IPS-18c (cell line): ENCODE data around the gene KIFBP.

Experiments used
- H3K4me3 ChIP-seq: 2 replicates; pipeline ENCODE4 v1.7.0; 2013; ENCODE audit warnings: low read depth, mild to moderate bottlenecking, low read length, moderate library complexity; ENCODE audit not compliant: insufficient read depth
- H3K9me3 ChIP-seq: one replicate; pipeline ENCODE4 v1.6.1; 2013; ENCODE audit warnings: mild to moderate bottlenecking, low read length, moderate library complexity; ENCODE audit not compliant: control insufficient read depth, insufficient read depth

The KIFBP gene

DNA sequence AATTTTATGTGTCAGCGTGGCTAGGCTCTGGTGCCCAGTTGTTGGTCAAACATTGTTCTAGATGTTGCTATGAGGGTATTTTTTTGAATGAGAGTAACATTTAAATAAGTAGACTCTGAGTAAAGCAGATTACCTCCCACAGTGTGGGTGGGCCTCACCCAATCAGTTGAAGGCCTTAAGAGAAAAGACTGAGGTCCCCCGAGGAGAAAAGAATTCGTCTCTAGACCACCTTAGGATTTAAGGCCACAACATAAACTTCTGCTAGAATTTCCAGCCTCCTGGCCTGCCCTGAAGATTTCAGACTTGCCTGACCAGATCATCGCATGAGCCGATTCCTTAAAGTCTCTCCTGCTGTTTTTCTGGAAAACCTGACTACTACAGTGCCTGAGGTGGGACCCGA, 54.2 kb downstream of the KIFBP start:
- Histone ChIP-seq H3K4me3 (no peak overlapping the region), H3K9me3 (no peaks in the 10 kb centered on the region)

DNA sequence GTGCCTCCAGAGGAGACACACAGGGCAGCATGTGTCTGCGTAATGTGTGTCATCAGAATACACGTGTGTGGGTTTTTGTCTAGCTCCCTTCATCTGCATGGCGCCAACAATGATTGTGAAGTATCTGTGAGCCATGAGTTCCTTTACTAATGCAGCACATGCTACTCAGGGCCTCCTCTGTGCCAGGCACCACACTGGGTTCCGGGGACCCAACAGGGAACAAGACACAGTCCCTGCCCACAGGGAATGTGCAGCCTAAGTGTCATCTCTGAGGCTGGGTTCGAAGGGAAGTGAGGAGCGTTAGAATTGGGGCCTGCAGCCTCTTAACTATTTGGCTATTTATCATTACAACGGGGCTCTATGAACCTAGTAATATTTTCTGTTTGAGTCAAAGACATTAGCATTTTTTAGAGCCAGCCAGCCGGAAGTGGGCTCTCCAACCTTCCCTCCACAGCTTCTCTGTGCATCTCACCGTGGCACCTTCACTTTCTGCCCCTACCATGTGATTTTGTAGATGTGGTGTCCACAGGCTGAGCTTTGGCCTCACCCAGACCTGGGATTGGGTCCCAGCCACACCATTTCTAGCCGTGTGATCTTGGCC, 55.4 kb downstream of the KIFBP start:
- Histone ChIP-seq H3K4me3 (no peak overlapping the region), H3K9me3 (no peaks in the 10 kb centered on the region)

DNA sequence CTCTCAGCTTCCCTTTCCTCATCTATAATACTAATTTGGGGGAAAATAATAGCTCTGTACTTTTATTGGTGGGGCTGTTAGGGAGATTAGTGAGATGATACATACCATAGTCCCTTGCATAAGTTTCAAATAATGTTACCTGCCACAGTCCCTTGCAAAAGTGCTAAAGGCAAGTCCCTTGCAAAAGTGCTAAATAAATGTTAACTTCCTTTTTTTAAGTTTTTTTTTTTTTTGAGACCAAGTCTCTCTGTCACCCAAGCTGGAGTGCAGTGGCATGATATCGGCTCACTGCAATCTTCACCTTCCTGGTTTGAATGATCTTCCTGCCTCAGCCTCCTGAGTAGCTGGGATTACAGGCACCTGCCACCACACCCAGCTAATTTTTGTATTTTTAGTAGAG, 55.9 kb downstream of the KIFBP start:
- no peaks in the 10 kb centered on the region for H3K9me3 ChIP-seq
- H3K4me3 ChIP-seq = no peak overlapping the region

DNA sequence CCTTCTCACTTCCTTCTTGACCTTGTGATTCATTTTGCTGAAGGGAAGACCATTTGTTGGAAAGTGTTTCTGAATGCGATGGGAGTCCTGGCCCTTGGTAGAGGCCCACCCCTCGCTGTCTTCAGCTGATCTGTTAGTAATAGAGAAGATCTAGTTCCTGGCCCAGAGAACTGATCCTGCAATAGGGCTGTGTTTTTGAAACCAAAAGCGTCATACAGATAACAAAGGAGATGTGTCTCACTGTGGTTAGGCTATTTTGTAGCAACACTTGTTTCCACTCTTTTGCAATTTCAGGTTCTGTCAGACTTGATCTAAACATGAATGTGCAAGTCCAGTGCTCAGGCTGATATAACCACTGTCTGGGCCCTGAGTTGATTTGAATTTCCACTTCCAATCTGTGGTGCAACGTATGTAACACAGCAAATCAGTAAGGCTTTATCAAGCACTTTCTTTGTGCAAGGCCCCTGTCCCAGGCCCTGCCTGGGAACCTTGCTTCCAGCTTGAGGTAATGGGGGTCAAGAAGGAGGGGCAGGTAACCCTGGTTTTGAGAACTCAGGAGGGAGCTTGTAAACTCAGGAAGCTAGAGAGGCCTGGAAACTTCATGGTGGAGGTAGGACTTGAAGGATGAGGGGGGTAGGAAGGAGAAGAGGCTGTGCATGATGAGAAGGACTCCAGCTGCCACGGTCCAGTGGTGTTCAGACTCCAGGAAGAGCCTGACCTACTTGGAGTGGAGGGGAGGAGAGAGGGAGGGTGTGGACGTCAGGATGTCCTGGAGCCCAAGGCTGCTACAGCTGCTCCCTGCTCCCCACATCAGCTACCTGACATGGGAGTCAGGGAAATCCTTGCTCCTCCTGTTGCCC, 57.1 kb downstream of the KIFBP start:
- Histone ChIP-seq H3K9me3 (no peaks in the 10 kb centered on the region), H3K4me3 (no peak overlapping the region)

GRCh38 chr10:69047111-69047832, 58.7 kb downstream of the KIFBP start:
- Histone ChIP-seq H3K4me3 (no peak overlapping the region), H3K9me3 (no peaks in the 10 kb centered on the region)

GRCh38 chr10:69048103-69048502, 59.5 kb downstream of the KIFBP start:
- Histone ChIP-seq H3K9me3 (no peaks in the 10 kb centered on the region), H3K4me3 (no peak overlapping the region)

GRCh38 chr10:69049566-69049961, 61.0 kb downstream of the KIFBP start:
- Histone ChIP-seq H3K9me3 (no peaks in the 10 kb centered on the region), H3K4me3 (no peak overlapping the region)

DNA sequence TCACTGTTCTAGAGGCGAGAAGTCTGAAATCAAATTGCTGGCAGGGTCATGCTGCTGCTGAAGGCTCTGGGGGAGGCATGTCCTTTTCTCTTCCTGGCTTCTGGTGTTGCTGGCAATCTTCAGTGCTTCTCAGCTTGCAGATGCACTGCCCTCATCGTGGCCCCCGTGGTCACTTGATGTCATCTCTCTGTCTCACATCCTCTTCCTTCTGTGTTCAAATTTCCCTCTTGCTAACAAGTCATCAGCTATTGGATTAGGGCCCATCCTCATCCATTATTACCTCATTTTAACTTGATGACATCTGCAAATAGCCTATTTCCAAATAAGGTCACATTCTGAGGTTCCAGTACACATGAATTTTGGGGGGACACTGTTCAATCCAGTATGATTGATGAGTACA, 62.7 kb downstream of the KIFBP start:
- H3K9me3 ChIP-seq = no peaks in the 10 kb centered on the region
- no peak overlapping the region for H3K4me3 ChIP-seq

DNA sequence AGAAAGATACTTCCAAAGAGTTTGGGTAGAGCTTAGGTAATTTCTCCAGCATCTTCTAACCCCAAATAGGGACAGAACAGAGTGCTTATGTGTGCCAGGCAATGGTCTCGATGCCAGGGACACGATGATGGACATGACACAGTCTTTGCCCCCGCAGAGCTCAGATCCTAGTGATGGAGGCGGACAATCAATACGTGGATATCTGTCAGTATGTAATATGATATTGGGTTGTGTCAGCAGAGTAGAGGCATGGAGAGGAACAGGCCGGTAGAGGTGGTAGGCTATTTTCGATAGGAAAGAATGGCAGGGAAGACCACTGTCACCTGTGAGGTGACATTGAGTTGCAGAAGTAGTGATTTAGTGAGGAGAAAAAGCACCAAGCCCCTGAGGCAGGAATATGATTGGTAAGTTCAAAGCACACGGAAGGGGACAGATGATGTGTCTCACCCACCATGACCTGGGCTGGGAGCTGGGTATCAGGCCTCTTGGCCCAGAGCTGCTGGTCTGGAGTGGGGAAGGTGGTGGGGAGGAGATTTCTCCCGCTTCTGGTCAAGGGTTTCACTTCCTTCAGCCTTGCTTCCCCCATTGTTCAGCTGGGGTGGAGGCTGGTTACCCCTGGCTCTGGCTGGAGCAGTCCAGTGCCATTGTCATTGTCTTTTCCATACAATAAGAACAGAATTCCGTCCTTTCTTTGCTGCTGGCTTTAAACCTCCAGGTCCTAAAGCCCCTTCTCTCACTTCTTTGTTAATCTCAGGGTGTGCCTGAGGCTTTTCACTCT, 63.3 kb downstream of the KIFBP start:
- Histone ChIP-seq H3K4me3 (no peak overlapping the region), H3K9me3 (no peaks in the 10 kb centered on the region)

- Histone ChIP-seq H3K4me3 (no peak overlapping the region), H3K9me3 (no peaks in the 10 kb centered on the region)
Observed at GRCh38 chr10:69052736-69053135, 64.1 kb downstream of the KIFBP start.

- H3K9me3 ChIP-seq = no peaks in the 10 kb centered on the region
- no peak overlapping the region for H3K4me3 ChIP-seq
Observed at GRCh38 chr10:69055241-69055640, 66.6 kb downstream of the KIFBP start.

GRCh38 chr10:69056129-69056528, 67.5 kb downstream of the KIFBP start:
- H3K9me3 ChIP-seq = no peaks in the 10 kb centered on the region

GRCh38 chr10:69056536-69057260, 68.1 kb downstream of the KIFBP start:
- no peak overlapping the region for H3K4me3 ChIP-seq

More at GRCh38 chr10:69056129-69056528, 67.5 kb downstream of the KIFBP start:
- no peak overlapping the region for H3K4me3 ChIP-seq

DNA sequence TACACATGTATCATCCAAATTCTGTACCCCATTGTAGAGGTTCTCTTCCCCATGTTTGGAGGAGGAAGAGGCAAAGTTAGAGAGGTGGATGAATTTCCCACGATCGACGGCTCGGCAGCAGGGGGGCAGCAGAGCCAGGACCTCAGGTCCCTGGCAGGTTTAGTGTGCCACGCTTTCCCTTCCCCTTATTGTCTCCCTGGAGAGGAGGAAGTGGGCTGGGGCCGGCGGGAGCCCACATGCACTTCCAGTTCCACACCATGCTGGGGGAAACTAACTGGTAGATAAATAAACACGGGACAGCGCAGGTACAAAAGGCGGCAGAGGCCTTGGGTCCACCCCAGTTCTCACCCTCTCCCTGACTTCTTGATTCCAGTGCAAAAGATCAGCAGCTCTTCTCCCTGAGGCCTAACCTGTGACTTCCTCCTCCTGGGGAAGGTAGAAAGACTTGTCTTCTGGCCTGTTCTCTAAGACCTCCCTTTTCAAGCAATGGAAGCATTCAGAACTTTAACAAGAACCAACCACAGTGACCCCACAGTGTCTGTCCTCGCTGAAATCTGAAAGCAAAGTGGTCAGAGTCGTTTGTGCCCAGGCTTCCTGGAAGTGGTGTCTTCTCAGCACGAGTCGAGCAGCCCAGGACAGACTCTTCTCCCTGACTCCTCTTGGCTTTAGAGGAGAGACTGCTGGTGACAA, 68.8 kb downstream of the KIFBP start:
- H3K4me3 ChIP-seq = no peak overlapping the region
- H3K9me3 ChIP-seq = no peaks in the 10 kb centered on the region

More at GRCh38 chr10:69056536-69057260, 68.1 kb downstream of the KIFBP start:
- H3K9me3 ChIP-seq = no peaks in the 10 kb centered on the region

DNA sequence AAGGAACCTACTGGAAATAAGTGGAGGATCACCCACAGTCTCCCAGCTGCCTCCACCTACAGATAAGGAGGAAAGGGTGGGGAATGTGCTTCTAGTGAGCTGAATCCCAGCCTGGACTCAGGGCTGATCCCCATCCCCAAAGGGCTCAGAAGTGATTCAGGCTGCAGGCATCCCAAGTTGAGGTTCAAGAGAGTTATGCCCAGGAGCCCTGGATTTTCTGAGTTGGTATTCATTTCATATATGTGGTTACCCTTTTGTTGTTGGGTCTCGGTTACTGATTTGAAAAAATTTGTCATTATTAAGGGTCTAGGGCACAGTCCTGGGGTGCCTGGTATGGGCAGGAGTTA, 69.3 kb downstream of the KIFBP start:
- Histone ChIP-seq H3K4me3 (no peak overlapping the region), H3K9me3 (no peaks in the 10 kb centered on the region)

DNA sequence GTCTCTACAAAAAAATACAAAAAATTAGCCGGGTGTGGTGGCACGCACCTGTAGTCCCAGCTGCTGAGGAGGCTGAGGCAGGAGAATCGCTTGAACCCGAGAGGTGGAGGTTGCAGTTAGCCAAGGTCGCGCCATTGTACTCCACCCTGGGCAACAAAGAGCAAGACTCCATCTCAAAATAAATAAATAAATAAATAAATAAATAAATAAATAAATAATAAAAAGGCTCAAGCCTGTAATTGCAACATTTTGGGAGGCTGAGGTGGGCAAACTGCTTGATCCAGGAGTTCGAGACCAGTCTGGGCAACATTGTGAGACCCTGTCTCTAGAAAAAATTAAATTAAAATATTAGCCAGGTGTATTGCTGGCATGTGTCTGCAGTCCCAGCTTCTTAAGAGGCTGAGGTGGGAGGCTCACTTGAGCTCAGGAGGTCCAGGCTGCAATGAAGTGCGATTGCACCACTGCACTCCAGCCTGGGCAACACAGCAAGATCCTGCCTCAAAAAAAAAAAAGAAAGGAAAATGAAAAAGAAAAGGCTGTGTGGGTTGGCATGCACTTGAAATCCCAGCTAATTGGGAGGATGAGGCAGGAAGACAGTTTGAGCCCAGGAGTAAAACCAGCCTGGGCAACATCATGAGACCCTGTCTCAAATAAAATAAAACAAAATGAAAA, 71.7 kb downstream of the KIFBP start:
- Histone ChIP-seq H3K9me3 (no peaks in the 10 kb centered on the region), H3K4me3 (no peak overlapping the region)
